Keratinocyte (primary cell): ENCODE results near the gene TAF11. TPM values are rescaled to one million over a fixed set of nuclear protein-coding genes. Genes with fewer than 3 reads are reported as not detected.

Source experiments
- DNase-seq: peaks from one replicate; pipeline ENCODE4 v3.0.0-alpha.2; 2011; ENCODE audit warnings: low read depth, missing footprints, low spot score
- FAIRE-seq: peaks from 2 replicates; lab custom pipeline; 2011; peaks lifted over from hg19 to GRCh38; lab: Jason Lieb, UNC
- H2AFZ ChIP-seq: 2 replicates; pipeline ENCODE4 v1.6.0; 2012; ENCODE audit warnings: low read length, control low read depth, inconsistent platforms; ENCODE audit not compliant: control insufficient read depth
- H3K27ac ChIP-seq: 2 replicates; pipeline ENCODE4 v1.5.1; 2011; ENCODE audit warnings: low read length; ENCODE audit not compliant: control insufficient read depth, insufficient read depth
- H3K27me3 ChIP-seq: 3 replicates; pipeline ENCODE4 v1.6.0; 2011; ENCODE audit warnings: low read length; ENCODE audit not compliant: control insufficient read depth, insufficient read depth; ENCODE audit errors: extremely low read depth
- H3K36me3 ChIP-seq, 2 experiments: 2 replicates in 1 of 2; 3 replicates in 1 of 2; pipeline ENCODE4 v1.5.1; 2011; ENCODE audit warnings: low read length in 2 of 2, mild to moderate bottlenecking in 1 of 2; ENCODE audit not compliant: control insufficient read depth in 2 of 2, insufficient read depth in 2 of 2; ENCODE audit errors: extremely low read depth in 1 of 2
- H3K4me1 ChIP-seq: 3 replicates; pipeline ENCODE4 v1.5.1; 2011; ENCODE audit warnings: low read length; ENCODE audit not compliant: control insufficient read depth, insufficient read depth; ENCODE audit errors: extremely low read depth
- H3K4me2 ChIP-seq: 3 replicates; pipeline ENCODE4 v1.6.0; 2011; ENCODE audit warnings: low read depth, low read length; ENCODE audit not compliant: control insufficient read depth, insufficient read depth; ENCODE audit errors: extremely low read depth
- H3K4me3 ChIP-seq, 3 experiments: fragments of 200-600 bp in 1 of 3; sonication (generic) in 1 of 3; 2 replicates in 2 of 3; 3 replicates in 1 of 3; pipeline ENCODE4 v1.5.1; 2011 to 2016; ENCODE audit warnings: low read length in 3 of 3, mild to moderate bottlenecking in 3 of 3, control low read depth in 2 of 3, inconsistent platforms in 1 of 3, low read depth in 1 of 3, mixed read lengths in 1 of 3, mixed run types in 1 of 3, moderate library complexity in 1 of 3; ENCODE audit not compliant: control insufficient read depth in 2 of 3, insufficient read depth in 2 of 3; ENCODE audit errors: extremely low read depth in 1 of 3
- H3K79me2 ChIP-seq: 2 replicates; pipeline ENCODE4 v1.6.0; 2012; ENCODE audit warnings: low read length; ENCODE audit not compliant: control insufficient read depth, insufficient read depth
- H3K9ac ChIP-seq: 3 replicates; pipeline ENCODE4 v1.6.0; 2011; ENCODE audit warnings: low read length; ENCODE audit not compliant: control insufficient read depth, insufficient read depth; ENCODE audit errors: extremely low read depth
- H3K9me1 ChIP-seq: 3 replicates; pipeline ENCODE4 v1.6.0; 2011; ENCODE audit warnings: low read length; ENCODE audit not compliant: control insufficient read depth, insufficient read depth; ENCODE audit errors: extremely low read depth
- H3K9me3 ChIP-seq: 2 replicates; pipeline ENCODE4 v1.5.1; 2012; ENCODE audit warnings: low read depth, low read length; ENCODE audit not compliant: control insufficient read depth
- H4K20me1 ChIP-seq: 3 replicates; pipeline ENCODE4 v1.6.0; 2011; ENCODE audit warnings: low read length; ENCODE audit not compliant: control insufficient read depth, insufficient read depth; ENCODE audit errors: extremely low read depth
- EZH2 ChIP-seq: IDR thresholded peaks from one replicate; pipeline ENCODE4 v1.6.1; 2012; ENCODE audit warnings: inconsistent platforms, mild to moderate bottlenecking, low read length, moderate library complexity
- dilution Hi-C: fragments of 300-500 bp; cut with MboI; formaldehyde crosslinking; loops from one replicate; pipeline ENCODE4 v1.7.0; 2020; ENCODE audit warnings: low sequenced_read_pairs; ENCODE audit not compliant: extremely low pct_ligation_motif_present
- polyA plus RNA-seq, 5 experiments: library from polyadenylated mRNA; depleted of rRNA in 3 of 5; stranded (reverse) in 3 of 5; stranded (forward) in 1 of 5; unstranded in 1 of 5; fragments of >200 nt; gene quantifications; 1 replicate in 1 of 5; 2 replicates in 3 of 5; 3 replicates in 1 of 5; pipeline versions ENCODE4 v1.2.1 to v1.2.3, GENCODE V29; 2011 to 2012; ENCODE audit warnings: missing spikeins in 2 of 5, low read depth in 1 of 5, low replicate concordance in 1 of 5
- TF ChIP-seq, protein P1 (sequence below), 3 experiments: IDR thresholded peaks in 1 of 3; conservative IDR thresholded peaks in 1 of 3; optimal IDR thresholded peaks in 1 of 3; 2 replicates in 2 of 3; 3 replicates in 1 of 3; pipeline versions ENCODE3 to v1.5.1; 2011; ENCODE audit warnings: low read length in 3 of 3, mild to moderate bottlenecking in 3 of 3, moderate library complexity in 2 of 3, control low read depth in 1 of 3, inconsistent platforms in 1 of 3; ENCODE audit not compliant: insufficient read depth in 2 of 3; ENCODE audit errors: extremely low read depth in 1 of 3

The TAF11 gene
- polyA plus RNA-seq, 1 donor (not counting 4 experiments of a cell fraction or from before 2014, with no cell fraction given) = 31.5 TPM

- H3K9me1 ChIP-seq = peaks cover 3% of the 10 kb centered on the region
- peaks cover 12% of the 10 kb centered on the region for H3K4me1 ChIP-seq
- H3K36me3 ChIP-seq = no peaks in the 10 kb centered on the region
- H3K9ac ChIP-seq = no peak overlapping the region
- TF ChIP-seq, protein P1, sequence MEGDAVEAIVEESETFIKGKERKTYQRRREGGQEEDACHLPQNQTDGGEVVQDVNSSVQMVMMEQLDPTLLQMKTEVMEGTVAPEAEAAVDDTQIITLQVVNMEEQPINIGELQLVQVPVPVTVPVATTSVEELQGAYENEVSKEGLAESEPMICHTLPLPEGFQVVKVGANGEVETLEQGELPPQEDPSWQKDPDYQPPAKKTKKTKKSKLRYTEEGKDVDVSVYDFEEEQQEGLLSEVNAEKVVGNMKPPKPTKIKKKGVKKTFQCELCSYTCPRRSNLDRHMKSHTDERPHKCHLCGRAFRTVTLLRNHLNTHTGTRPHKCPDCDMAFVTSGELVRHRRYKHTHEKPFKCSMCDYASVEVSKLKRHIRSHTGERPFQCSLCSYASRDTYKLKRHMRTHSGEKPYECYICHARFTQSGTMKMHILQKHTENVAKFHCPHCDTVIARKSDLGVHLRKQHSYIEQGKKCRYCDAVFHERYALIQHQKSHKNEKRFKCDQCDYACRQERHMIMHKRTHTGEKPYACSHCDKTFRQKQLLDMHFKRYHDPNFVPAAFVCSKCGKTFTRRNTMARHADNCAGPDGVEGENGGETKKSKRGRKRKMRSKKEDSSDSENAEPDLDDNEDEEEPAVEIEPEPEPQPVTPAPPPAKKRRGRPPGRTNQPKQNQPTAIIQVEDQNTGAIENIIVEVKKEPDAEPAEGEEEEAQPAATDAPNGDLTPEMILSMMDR (optimal IDR thresholded peaks at IDR 0.05 in 1 of 3, IDR thresholded peaks at IDR 0.05 in 1 of 3, conservative IDR thresholded peaks at IDR 0.05 in 1 of 3; ENCODE audit: extremely low read depth in 1 of 3, insufficient read depth in 2 of 3, low read length in 3 of 3) = no peak
- no peak for DNase-seq
- no peak for FAIRE-seq
- no peak overlapping the region for H3K4me3 ChIP-seq
- dilution Hi-C loops = no loop called here
- H2AFZ ChIP-seq = no peak overlapping the region
- H3K27ac ChIP-seq = no peak overlapping the region
- H4K20me1 ChIP-seq = peaks cover 7% of the 10 kb centered on the region
- no peaks in the 10 kb centered on the region for H3K9me3 ChIP-seq
- H3K79me2 ChIP-seq = peaks cover 1% of the 10 kb centered on the region
- no peaks in the 10 kb centered on the region for H3K27me3 ChIP-seq
- no peak overlapping the region for H3K4me2 ChIP-seq
Measured at GRCh38 chr6:34924831-34925625, 37.2 kb upstream of the TAF11 start.

DNA sequence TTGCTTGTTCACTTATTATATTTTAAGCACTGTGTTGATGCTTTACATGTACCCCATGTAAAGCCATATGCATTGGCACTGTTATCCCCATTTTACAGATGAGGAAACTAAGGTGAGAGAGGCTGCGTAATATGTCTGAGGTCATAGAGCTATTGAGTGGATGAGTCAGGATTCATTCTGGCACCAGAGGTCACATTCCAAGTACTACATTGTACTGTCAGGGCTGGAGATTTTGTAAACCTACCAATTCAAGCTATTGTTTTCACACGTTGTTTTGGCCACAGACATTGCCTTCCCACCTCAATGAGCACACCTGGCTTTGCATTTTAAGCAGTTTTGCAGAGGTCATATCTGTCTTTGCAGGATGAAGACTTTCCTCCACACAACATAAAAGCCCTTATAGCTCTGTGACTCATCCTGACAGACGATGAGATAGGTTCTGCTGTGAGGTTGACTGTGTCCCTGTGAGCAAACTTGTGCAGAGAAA, 34.4 kb upstream of the TAF11 start:
- Histone ChIP-seq H3K36me3 (no peaks in the 10 kb centered on the region), H3K4me2 (no peak overlapping the region), H3K9me1 (peaks cover 3% of the 10 kb centered on the region), H3K4me1 (peaks cover 19% of the 10 kb centered on the region), H3K79me2 (no peaks in the 10 kb centered on the region), H3K4me3 (no peak overlapping the region), H3K27ac (no peak overlapping the region), H3K27me3 (no peaks in the 10 kb centered on the region), H2AFZ (no peak overlapping the region), H4K20me1 (peaks cover 4% of the 10 kb centered on the region), H3K9ac (no peak overlapping the region), H3K9me3 (no peaks in the 10 kb centered on the region)
- dilution Hi-C loops = no loop called here
- DNase-seq = peak; percentile 49
- peak; percentile 57 for FAIRE-seq
- TF ChIP-seq, protein P1 (optimal IDR thresholded peaks at IDR 0.05 in 1 of 3, IDR thresholded peaks at IDR 0.05 in 1 of 3, conservative IDR thresholded peaks at IDR 0.05 in 1 of 3; ENCODE audit: extremely low read depth in 1 of 3, insufficient read depth in 2 of 3, low read length in 3 of 3) = no peak
- TF ChIP-seq EZH2 = no peak
